Measurements from ENCODE around the gene SV2B.

DNA sequence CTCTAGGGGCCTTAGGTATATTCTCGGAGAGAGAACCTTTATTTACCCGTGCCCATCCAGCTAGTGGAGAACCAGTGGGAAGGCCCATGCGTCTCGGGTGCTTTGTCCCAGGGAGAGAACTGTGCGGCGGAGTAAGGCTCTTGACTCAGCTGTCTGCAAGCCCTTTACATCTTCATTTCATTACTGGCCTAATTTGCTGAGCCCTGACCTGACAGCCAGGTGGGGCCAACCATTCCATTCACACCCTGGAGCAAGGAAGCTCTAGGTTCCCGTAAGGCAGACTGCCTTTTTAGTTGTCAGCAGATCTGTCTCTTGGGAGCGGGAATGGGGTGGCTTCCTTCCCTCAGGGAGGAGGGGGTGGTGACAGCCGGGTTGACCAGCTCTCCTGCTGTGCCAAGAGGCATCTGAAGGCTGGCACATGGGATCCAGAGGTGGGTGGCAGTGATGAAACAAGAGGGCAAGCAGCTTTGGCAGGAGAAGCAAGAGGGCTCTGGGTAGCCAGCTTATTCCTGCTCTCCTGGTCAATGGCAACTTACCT is 36.4 kb downstream of the SV2B start:
- TF ChIP-seq POLR2AphosphoS5 (IDR thresholded peaks at IDR 0.05; ENCODE audit: borderline replicate concordance, low read depth, low read length) = no peak
- no peak for TF ChIP-seq EZH2 (IDR thresholded peaks at IDR 0.05)
- no peak for TF ChIP-seq FOXP2 (optimal IDR thresholded peaks at IDR 0.05; ENCODE audit: control extremely low read depth, extremely low read length, insufficient read depth)

Data from SK-N-MC (cell line).